ENCODE data around the gene PFKFB2. TPM values are rescaled to one million over a fixed set of nuclear protein-coding genes. Genes with fewer than 3 reads are reported as not detected.

Gene PFKFB2
- polyA plus RNA-seq, 3 donors, result 2.1 to 6.9 (median 2.3) TPM

GRCh38 chr1:207081088-207081487 is 28.0 kb downstream of the PFKFB2 start:
- peaks cover 14% of the 10 kb centered on the region for H3K4me1 Mint-ChIP-seq
- no CpG with 5 or more reads among the region's 2 CpGs for WGBS (ENCODE audit: insufficient coverage)
- Histone ChIP-seq H3K9me3 (replicated peaks in 1 of 2; ENCODE audit: control insufficient read depth in 1 of 2, insufficient read depth in 1 of 2, low read length in 2 of 2) (no peaks in the 10 kb centered on the region), H3K4me2 (replicated peaks; ENCODE audit: extremely low read depth, low read length, poor library complexity, severe bottlenecking) (no peak overlapping the region), H3K4me3 (replicated peaks in 1 of 3; ENCODE audit: low read depth in 2 of 3, low read length in 3 of 3) (no peak overlapping the region), H2AFZ (ENCODE audit: insufficient read depth, low read depth, low read length, poor library complexity, severe bottlenecking) (no peak overlapping the region), H3K27ac (ENCODE audit: low read depth in 1 of 2, low read length in 2 of 2) (no peak overlapping the region), H3K36me3 (replicated peaks in 1 of 2; ENCODE audit: control insufficient read depth in 1 of 2, insufficient read depth in 2 of 2, low read length in 2 of 2) (no peaks in the 10 kb centered on the region), H3K4me1 (ENCODE audit: control insufficient read depth in 1 of 2, insufficient read depth in 2 of 2, low read length in 2 of 2) (peaks cover 0 to 6% of the 10 kb centered on the region in 2 donors), H3K27me3 (ENCODE audit: control insufficient read depth in 2 of 2, insufficient read depth in 2 of 2, low read length in 2 of 2) (peaks cover 0 to 2% of the 10 kb centered on the region in 2 donors), H4K20me1 (ENCODE audit: insufficient read depth, low read length) (no peaks in the 10 kb centered on the region), H3K9ac (ENCODE audit: insufficient read depth, low read length, poor library complexity, severe bottlenecking) (no peak overlapping the region), H3K79me2 (ENCODE audit: insufficient read depth, low read length) (no peaks in the 10 kb centered on the region)
- peaks cover 3 to 6% (median 3%) of the 10 kb centered on the region in 3 donors for H3K27me3 Mint-ChIP-seq (ENCODE audit: low read depth in 3 of 3)
- intact Hi-C loops (cut with micrococcal nuclease), result loop anchor here (5.0 to 10.0 kb wide), 5 partner anchors 234 to 416 kb away; partner anchors contain the start of genes CD55 (in 1 of the 2) and CR1 (in 1 of the 2)
- H3K36me3 Mint-ChIP-seq, result peaks cover 0 to 11% of the 10 kb centered on the region in 2 donors
- no peak for DNase-seq
- H3K27ac Mint-ChIP-seq, result no peak overlapping the region
- H3K9me3 Mint-ChIP-seq, result no peaks in the 10 kb centered on the region
- H3K4me3 Mint-ChIP-seq, result no peak overlapping the region
- no peak for TF ChIP-seq CTCF (IDR thresholded peaks at IDR 0.05)

GRCh38 chr1:207081806-207082205 is 28.7 kb downstream of the PFKFB2 start:
- peaks cover 3 to 6% (median 3%) of the 10 kb centered on the region in 3 donors for H3K27me3 Mint-ChIP-seq (ENCODE audit: low read depth in 3 of 3)
- H3K79me2 ChIP-seq (ENCODE audit: insufficient read depth, low read length), result no peaks in the 10 kb centered on the region
- no peak overlapping the region for H2AFZ ChIP-seq (ENCODE audit: insufficient read depth, low read depth, low read length, poor library complexity, severe bottlenecking)
- no peaks in the 10 kb centered on the region for H3K9me3 ChIP-seq (replicated peaks in 1 of 2; ENCODE audit: control insufficient read depth in 1 of 2, insufficient read depth in 1 of 2, low read length in 2 of 2)
- DNase-seq, result no peak
- WGBS (ENCODE audit: insufficient coverage), result no CpG with 5 or more reads among the region's 2 CpGs
- no peak overlapping the region for H3K27ac ChIP-seq (ENCODE audit: low read depth in 1 of 2, low read length in 2 of 2)
- no peak overlapping the region for H3K4me2 ChIP-seq (replicated peaks; ENCODE audit: extremely low read depth, low read length, poor library complexity, severe bottlenecking)
- peaks cover 0 to 2% of the 10 kb centered on the region in 2 donors for H3K27me3 ChIP-seq (ENCODE audit: control insufficient read depth in 2 of 2, insufficient read depth in 2 of 2, low read length in 2 of 2)
- H4K20me1 ChIP-seq (ENCODE audit: insufficient read depth, low read length), result no peaks in the 10 kb centered on the region
- H3K9me3 Mint-ChIP-seq, result no peaks in the 10 kb centered on the region
- no peak overlapping the region for H3K9ac ChIP-seq (ENCODE audit: insufficient read depth, low read length, poor library complexity, severe bottlenecking)
- no peak overlapping the region for H3K4me3 Mint-ChIP-seq
- peaks cover 14% of the 10 kb centered on the region for H3K4me1 Mint-ChIP-seq
- no peak overlapping the region for H3K27ac Mint-ChIP-seq
- H3K36me3 Mint-ChIP-seq, result peaks cover 0 to 9% of the 10 kb centered on the region in 2 donors
- no peaks in the 10 kb centered on the region for H3K36me3 ChIP-seq (replicated peaks in 1 of 2; ENCODE audit: control insufficient read depth in 1 of 2, insufficient read depth in 2 of 2, low read length in 2 of 2)
- TF ChIP-seq CTCF (IDR thresholded peaks at IDR 0.05), result no peak
- no peak overlapping the region for H3K4me3 ChIP-seq (replicated peaks in 1 of 3; ENCODE audit: low read depth in 2 of 3, low read length in 3 of 3)
- intact Hi-C loops (cut with micrococcal nuclease), result loop anchor here (5.0 to 10.0 kb wide), 5 partner anchors 233 to 415 kb away; partner anchors contain the start of genes CD55 (in 1 of the 2) and CR1 (in 1 of the 2)
- peaks cover 0 to 6% of the 10 kb centered on the region in 2 donors for H3K4me1 ChIP-seq (ENCODE audit: control insufficient read depth in 1 of 2, insufficient read depth in 2 of 2, low read length in 2 of 2)
